GM12878 (cell line): ENCODE measurements around the gene TP53RK. TPM values are rescaled to one million over a fixed set of nuclear protein-coding genes. Genes with fewer than 3 reads are reported as not detected.

Experiments
- ATAC-seq: fragments of 200-7000 bp; cut with Tn5 transposase; 3 replicates; pipeline ENCODE4 v1.9.1; 2020; ENCODE audit warnings: mild to moderate bottlenecking, moderate library complexity
- BruUV-seq: library from RNA; stranded (reverse); fragments of 400-500 nt; replicated peaks from 2 replicates; lab custom pipeline; 2021; lab: Mats Ljungman, UMichigan
- CTCF ChIA-PET: fragments of 300-600 bp; sonication (Branson Sonifier 250); formaldehyde crosslinking; extraction: SDS; loops from one replicate; lab custom pipeline; 2021; ENCODE audit warnings: inconsistent platforms; lab: Yijun Ruan, JAX
- POLR2A ChIA-PET: fragments of 350-600 bp; formaldehyde crosslinking; extraction: SDS; loops from one replicate; lab custom pipeline; 2021; ENCODE audit warnings: inconsistent platforms; lab: Charles Lee
- RAD21 ChIA-PET: fragments of 300-600 bp; sonication (Branson Sonifier 250); formaldehyde crosslinking; loops from one replicate; lab custom pipeline; 2023; ENCODE audit warnings: antibody characterized with exemption; ENCODE audit not compliant: unreplicated experiment; lab: Charles Lee
- SMC1A ChIA-PET: fragments of 300-600 bp; sonication (Branson Sonifier 250); formaldehyde crosslinking; loops from one replicate; lab custom pipeline; 2023; ENCODE audit not compliant: unreplicated experiment, uncharacterized antibody; lab: Charles Lee
- DNase-seq: peaks from one replicate; pipeline ENCODE4 v3.0.0-alpha.2; 2011; ENCODE audit warnings: low read depth, low spot score
- FAIRE-seq: peaks from 3 replicates; lab custom pipeline; 2011; peaks lifted over from hg19 to GRCh38; lab: Jason Lieb, UNC
- H2AFZ ChIP-seq: 2 replicates; pipeline ENCODE4 v1.6.0; 2011; ENCODE audit warnings: low read depth, low read length, control low read depth; ENCODE audit not compliant: control insufficient read depth
- H3K27ac ChIP-seq: 2 replicates; pipeline ENCODE4 v1.5.1; 2011; ENCODE audit warnings: control low read depth; ENCODE audit not compliant: control insufficient read depth, insufficient read depth
- H3K27me3 ChIP-seq, 2 experiments: replicated peaks in 1 of 2; 2 replicates each; pipeline versions ENCODE4 v1.6.0 to v1.6.1; 2011; ENCODE audit warnings: low read length in 1 of 2; ENCODE audit not compliant: control insufficient read depth in 2 of 2, insufficient read depth in 2 of 2
- H3K36me3 ChIP-seq, 2 experiments: 2 replicates each; pipeline ENCODE4 v1.5.1; 2011; ENCODE audit warnings: low read length in 1 of 2; ENCODE audit not compliant: control insufficient read depth in 2 of 2, insufficient read depth in 2 of 2
- H3K4me1 ChIP-seq: 2 replicates; pipeline ENCODE4 v1.6.1; 2011; ENCODE audit warnings: mild to moderate bottlenecking, low read length, moderate library complexity, mixed read lengths; ENCODE audit not compliant: control insufficient read depth, insufficient read depth
- H3K4me2 ChIP-seq: 2 replicates; pipeline ENCODE4 v1.6.0; 2011; ENCODE audit warnings: control low read depth; ENCODE audit not compliant: control insufficient read depth, insufficient read depth
- H3K4me3 ChIP-seq: fragments of 200-600 bp; sonication (generic); 2 replicates; pipeline ENCODE4 v1.5.1; 2016
- H3K79me2 ChIP-seq: 2 replicates; pipeline ENCODE4 v1.6.0; 2011; ENCODE audit warnings: low read length; ENCODE audit not compliant: control insufficient read depth, insufficient read depth
- H3K9ac ChIP-seq: 2 replicates; pipeline ENCODE4 v1.8.0; 2011; ENCODE audit warnings: low read length, control low read depth, mixed read lengths; ENCODE audit not compliant: control insufficient read depth, insufficient read depth
- H3K9me3 ChIP-seq: replicated peaks from 3 replicates; pipeline ENCODE4 v1.5.1; 2011; ENCODE audit warnings: mild to moderate bottlenecking, low read length; ENCODE audit not compliant: control insufficient read depth, insufficient read depth
- H4K20me1 ChIP-seq: 2 replicates; pipeline ENCODE4 v1.6.0; 2011; ENCODE audit not compliant: control insufficient read depth, insufficient read depth
- ASH2L ChIP-seq: fragments of 300-600, 200-600 bp; sonication (generic); IDR thresholded peaks from 2 replicates; pipeline ENCODE4 v1.6.1; 2017; ENCODE audit warnings: low read depth, mild to moderate bottlenecking, borderline replicate concordance
- ATF2 ChIP-seq: IDR thresholded peaks from 2 replicates; pipeline ENCODE4 v1.6.1; 2012; ENCODE audit warnings: low read length, inconsistent platforms
- ATF7 ChIP-seq: fragments of 450-650 bp; IDR thresholded peaks from 2 replicates; pipeline ENCODE4 v1.6.1; 2016; ENCODE audit warnings: low read depth, mild to moderate bottlenecking
- BHLHE40 ChIP-seq, 2 experiments: fragments of 450-650 bp in 1 of 2; IDR thresholded peaks; 2 replicates each; pipeline ENCODE4 v1.6.1; 2011 to 2017; ENCODE audit warnings: low read depth in 2 of 2, borderline replicate concordance in 1 of 2, improper control_type of control experiment in 1 of 2, low read length in 1 of 2, mild to moderate bottlenecking in 1 of 2
- CHD4 ChIP-seq: fragments of 200-600 bp; sonication (generic); IDR thresholded peaks from 2 replicates; pipeline ENCODE4 v1.6.1; 2016; ENCODE audit warnings: mild to moderate bottlenecking
- JUNB ChIP-seq: IDR thresholded peaks from 2 replicates; pipeline ENCODE4 v1.6.1; 2016; ENCODE audit warnings: antibody characterized with exemption, mild to moderate bottlenecking
- KDM1A ChIP-seq: fragments of 200-600 bp; sonication (generic); IDR thresholded peaks from 2 replicates; pipeline ENCODE4 v1.6.1; 2016; ENCODE audit warnings: borderline replicate concordance
- MTA3 ChIP-seq: IDR thresholded peaks from 2 replicates; pipeline ENCODE4 v1.6.1; 2012; ENCODE audit warnings: low read length, inconsistent platforms, borderline replicate concordance
- PAX5 ChIP-seq: IDR thresholded peaks from 2 replicates; pipeline ENCODE4 v1.6.1; 2011; ENCODE audit warnings: low read depth, low read length, borderline replicate concordance
- RB1 ChIP-seq: fragments of 450-650 bp; formaldehyde crosslinking; IDR thresholded peaks from 2 replicates; pipeline ENCODE4 v1.6.1; 2017; ENCODE audit warnings: mild to moderate bottlenecking, borderline replicate concordance
- SREBF2 ChIP-seq: IDR thresholded peaks from 2 replicates; pipeline ENCODE4 v1.6.1; 2012; ENCODE audit warnings: mild to moderate bottlenecking, low read length
- STAT1 ChIP-seq: fragments of 450-650 bp; conservative IDR thresholded peaks from 2 replicates; pipeline ENCODE4 v1.6.1; 2014; ENCODE audit warnings: antibody characterized with exemption, mild to moderate bottlenecking
- ZSCAN29 ChIP-seq: fragments of 450-650 bp; IDR thresholded peaks from 2 replicates; pipeline ENCODE4 v1.6.1; 2017; ENCODE audit warnings: mild to moderate bottlenecking, moderate library complexity
- WGBS: methylation state at CpG from one replicate; pipeline ENCODE4 v1.1.6; 2016; ENCODE audit warnings: low lambda C conversion rate; ENCODE audit not compliant: insufficient replicate concordance, insufficient coverage; ENCODE audit errors: missing lambda C conversion rate; 5-methylcytosine and 5-hydroxymethylcytosine counted together
- in situ Hi-C: fragments of 300-500 bp; cut with MboI; formaldehyde crosslinking; loops from 9 replicates; pipeline ENCODE4 v1.14.3; 2018; ENCODE audit warnings: mixed read lengths
- intact Hi-C: fragments of 100-400 bp; cut with micrococcal nuclease; formaldehyde crosslinking; loops from one replicate; pipeline ENCODE4 v1.14.2; 2022; ENCODE audit not compliant: unreplicated experiment
- polyA plus RNA-seq, 11 experiments: library from polyadenylated mRNA; depleted of rRNA in 4 of 11; unstranded in 6 of 11; stranded (reverse) in 5 of 11; fragments of >200 nt; fragmentation: Nextera tagmentation in 4 of 11; fragmentation: Illumina TruSeq in 1 of 11; extraction: Ambion mirVana in 4 of 11; extraction: Trizol in 1 of 11; gene quantifications; 1 replicate in 1 of 11; 2 replicates in 10 of 11; pipeline versions ENCODE4 v1.2.1 to v1.2.3, GENCODE V29; 2011 to 2016; ENCODE audit warnings: inconsistent platforms in 2 of 11, missing spikeins in 2 of 11, low read depth in 1 of 11
- total RNA-seq, 4 experiments: library from RNA; depleted of rRNA in 3 of 4; stranded (reverse); fragments of >200 nt in 3 of 4; fragmentation: Illumina TruSeq in 1 of 4; extraction: Trizol in 1 of 4; gene quantifications; 2 replicates each; pipeline versions ENCODE4 v1.2.1 to v1.2.3, GENCODE V29; 2013 to 2021
- TF ChIP-seq, protein P1 (sequence below): fragments of 450-650 bp; IDR thresholded peaks from 2 replicates; pipeline ENCODE4 v1.6.1; 2018; ENCODE audit warnings: mild to moderate bottlenecking, low read depth, moderate library complexity; ENCODE audit not compliant: partially characterized antibody
- TF ChIP-seq, protein P2 (sequence below): fragments of 450-650 bp; conservative IDR thresholded peaks from 2 replicates; pipeline ENCODE4 v1.6.1; 2017; ENCODE audit warnings: mild to moderate bottlenecking, moderate library complexity

The TP53RK gene
- total and polyA plus RNA-seq, 10 of the 15 experiments (the other 5 are each of a cell fraction or from before 2014, with no cell fraction given), result 3.8 to 23.1 (median 16.1) TPM

DNA sequence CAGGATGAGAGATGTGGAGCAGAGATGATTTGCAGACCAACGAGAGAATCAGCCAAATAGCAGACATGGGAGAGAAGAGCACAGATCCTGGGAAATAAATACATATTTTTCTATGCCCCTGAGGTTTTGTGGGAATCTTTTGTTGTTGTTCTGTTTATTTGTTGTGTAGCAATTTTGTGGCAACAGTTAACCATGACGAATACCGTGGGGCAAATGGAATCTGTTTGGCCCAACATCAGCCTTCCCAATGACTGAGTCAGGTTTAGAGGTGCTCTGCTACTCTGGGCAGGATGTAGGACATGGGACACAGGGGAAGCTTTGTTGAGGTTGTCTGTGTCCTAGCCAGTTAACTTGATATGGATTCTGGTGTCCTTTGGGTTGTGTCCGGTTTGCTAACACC is 12.3 kb upstream of the TP53RK start:
- RAD21 ChIA-PET, result no interaction called here

GRCh38 chr20:46701057-46701456 is 11.8 kb upstream of the TP53RK start:
- BruUV-seq, result no TSS peak
- TF ChIP-seq SREBF2 (no peak), PAX5 (no peak), ZSCAN29 (no peak), MTA3 (no peak), ATF2 (no peak), STAT1 (no peak), BHLHE40 (IDR thresholded peaks at IDR 0.05; ENCODE audit: borderline replicate concordance in 1 of 2, low read depth in 2 of 2, low read length in 1 of 2) (no peak)
- TF ChIP-seq, protein P1, sequence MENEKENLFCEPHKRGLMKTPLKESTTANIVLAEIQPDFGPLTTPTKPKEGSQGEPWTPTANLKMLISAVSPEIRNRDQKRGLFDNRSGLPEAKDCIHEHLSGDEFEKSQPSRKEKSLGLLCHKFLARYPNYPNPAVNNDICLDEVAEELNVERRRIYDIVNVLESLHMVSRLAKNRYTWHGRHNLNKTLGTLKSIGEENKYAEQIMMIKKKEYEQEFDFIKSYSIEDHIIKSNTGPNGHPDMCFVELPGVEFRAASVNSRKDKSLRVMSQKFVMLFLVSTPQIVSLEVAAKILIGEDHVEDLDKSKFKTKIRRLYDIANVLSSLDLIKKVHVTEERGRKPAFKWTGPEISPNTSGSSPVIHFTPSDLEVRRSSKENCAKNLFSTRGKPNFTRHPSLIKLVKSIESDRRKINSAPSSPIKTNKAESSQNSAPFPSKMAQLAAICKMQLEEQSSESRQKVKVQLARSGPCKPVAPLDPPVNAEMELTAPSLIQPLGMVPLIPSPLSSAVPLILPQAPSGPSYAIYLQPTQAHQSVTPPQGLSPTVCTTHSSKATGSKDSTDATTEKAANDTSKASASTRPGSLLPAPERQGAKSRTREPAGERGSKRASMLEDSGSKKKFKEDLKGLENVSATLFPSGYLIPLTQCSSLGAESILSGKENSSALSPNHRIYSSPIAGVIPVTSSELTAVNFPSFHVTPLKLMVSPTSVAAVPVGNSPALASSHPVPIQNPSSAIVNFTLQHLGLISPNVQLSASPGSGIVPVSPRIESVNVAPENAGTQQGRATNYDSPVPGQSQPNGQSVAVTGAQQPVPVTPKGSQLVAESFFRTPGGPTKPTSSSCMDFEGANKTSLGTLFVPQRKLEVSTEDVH, result no peak
- TF ChIP-seq, protein P2, sequence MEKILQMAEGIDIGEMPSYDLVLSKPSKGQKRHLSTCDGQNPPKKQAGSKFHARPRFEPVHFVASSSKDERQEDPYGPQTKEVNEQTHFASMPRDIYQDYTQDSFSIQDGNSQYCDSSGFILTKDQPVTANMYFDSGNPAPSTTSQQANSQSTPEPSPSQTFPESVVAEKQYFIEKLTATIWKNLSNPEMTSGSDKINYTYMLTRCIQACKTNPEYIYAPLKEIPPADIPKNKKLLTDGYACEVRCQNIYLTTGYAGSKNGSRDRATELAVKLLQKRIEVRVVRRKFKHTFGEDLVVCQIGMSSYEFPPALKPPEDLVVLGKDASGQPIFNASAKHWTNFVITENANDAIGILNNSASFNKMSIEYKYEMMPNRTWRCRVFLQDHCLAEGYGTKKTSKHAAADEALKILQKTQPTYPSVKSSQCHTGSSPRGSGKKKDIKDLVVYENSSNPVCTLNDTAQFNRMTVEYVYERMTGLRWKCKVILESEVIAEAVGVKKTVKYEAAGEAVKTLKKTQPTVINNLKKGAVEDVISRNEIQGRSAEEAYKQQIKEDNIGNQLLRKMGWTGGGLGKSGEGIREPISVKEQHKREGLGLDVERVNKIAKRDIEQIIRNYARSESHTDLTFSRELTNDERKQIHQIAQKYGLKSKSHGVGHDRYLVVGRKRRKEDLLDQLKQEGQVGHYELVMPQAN, result no peak

More for the DNA sequence above, 12.3 kb upstream of the TP53RK start:
- ATAC-seq (no peak), FAIRE-seq (no peak), DNase-seq (no peak)
- H3K4me2 ChIP-seq, result no peak overlapping the region
- no peaks in the 10 kb centered on the region; the same call in 1 of the 2 replicates for H3K4me1 ChIP-seq
- no peak overlapping the region for H3K4me3 ChIP-seq
- H4K20me1 ChIP-seq, result no peaks in the 10 kb centered on the region
- H3K27ac ChIP-seq, result no peak overlapping the region
- CTCF ChIA-PET, result no interaction called here
- BruUV-seq, result no TSS peak
- no peak overlapping the region for H3K9ac ChIP-seq
- 61% methylated on average over 4 of the region's 4 CpGs for WGBS
- H3K36me3 ChIP-seq, result no peaks in the 10 kb centered on the region
- POLR2A ChIA-PET, result no interaction called here
- in situ Hi-C loops, result no loop called here
- SMC1A ChIA-PET, result interaction anchor here (0.7 to 1.3 kb wide), 2 partner anchors 14 to 20 kb away, joined by 3 to 5 read pairs; no protein-coding TSS in a partner anchor
- no peak for TF ChIP-seq KDM1A
- no peak for TF ChIP-seq ATF7
- TF ChIP-seq RB1, result no peak
- no peak for TF ChIP-seq ASH2L
- no peak for TF ChIP-seq CHD4
- no peak for TF ChIP-seq JUNB
- H3K79me2 ChIP-seq, result no peaks in the 10 kb centered on the region
- intact Hi-C loops, result no loop called here
- peaks cover 2% of the 10 kb centered on the region; the same call in 1 of the 3 replicates for H3K9me3 ChIP-seq
- H2AFZ ChIP-seq, result no peak overlapping the region
- no peaks in the 10 kb centered on the region; a peak in 1 of 4 replicates for H3K27me3 ChIP-seq

More at GRCh38 chr20:46701057-46701456, 11.8 kb upstream of the TP53RK start:
- no peak for ATAC-seq
- no peaks in the 10 kb centered on the region for H4K20me1 ChIP-seq
- ChIA-PET RAD21 (no interaction called here), CTCF (no interaction called here), SMC1A (interaction anchor here (1.3 kb wide), 1 partner anchor 19 kb away, joined by 3 read pairs; no protein-coding TSS in a partner anchor), POLR2A (no interaction called here)
- no peaks in the 10 kb centered on the region; a peak in 1 of 4 replicates for H3K27me3 ChIP-seq
- in situ Hi-C loops, result no loop called here
- H3K36me3 ChIP-seq, result no peaks in the 10 kb centered on the region
- H3K4me2 ChIP-seq, result no peak overlapping the region
- no peak overlapping the region for H2AFZ ChIP-seq
- H3K27ac ChIP-seq, result no peak overlapping the region
- intact Hi-C loops, result no loop called here
- H3K9ac ChIP-seq, result no peak overlapping the region
- no peaks in the 10 kb centered on the region; the same call in 1 of the 2 replicates for H3K4me1 ChIP-seq
- H3K9me3 ChIP-seq, result no peaks in the 10 kb centered on the region; the same call in 2 of the 3 replicates
- no peak overlapping the region for H3K4me3 ChIP-seq
- no peak for DNase-seq
- 38% methylated on average over 2 of the region's 2 CpGs for WGBS
- FAIRE-seq, result no peak
- H3K79me2 ChIP-seq, result no peaks in the 10 kb centered on the region
